Measurements from ENCODE around the gene ACVR2A. TPM values are rescaled to one million over a fixed set of nuclear protein-coding genes. Genes with fewer than 3 reads are reported as not detected.

ACVR2A gene
- total and polyA plus RNA-seq, 9 of the 15 experiments (the other 6 are each of a cell fraction or from before 2014, with no cell fraction given): 1.2 to 3.9 (median 2.4) TPM

DNA sequence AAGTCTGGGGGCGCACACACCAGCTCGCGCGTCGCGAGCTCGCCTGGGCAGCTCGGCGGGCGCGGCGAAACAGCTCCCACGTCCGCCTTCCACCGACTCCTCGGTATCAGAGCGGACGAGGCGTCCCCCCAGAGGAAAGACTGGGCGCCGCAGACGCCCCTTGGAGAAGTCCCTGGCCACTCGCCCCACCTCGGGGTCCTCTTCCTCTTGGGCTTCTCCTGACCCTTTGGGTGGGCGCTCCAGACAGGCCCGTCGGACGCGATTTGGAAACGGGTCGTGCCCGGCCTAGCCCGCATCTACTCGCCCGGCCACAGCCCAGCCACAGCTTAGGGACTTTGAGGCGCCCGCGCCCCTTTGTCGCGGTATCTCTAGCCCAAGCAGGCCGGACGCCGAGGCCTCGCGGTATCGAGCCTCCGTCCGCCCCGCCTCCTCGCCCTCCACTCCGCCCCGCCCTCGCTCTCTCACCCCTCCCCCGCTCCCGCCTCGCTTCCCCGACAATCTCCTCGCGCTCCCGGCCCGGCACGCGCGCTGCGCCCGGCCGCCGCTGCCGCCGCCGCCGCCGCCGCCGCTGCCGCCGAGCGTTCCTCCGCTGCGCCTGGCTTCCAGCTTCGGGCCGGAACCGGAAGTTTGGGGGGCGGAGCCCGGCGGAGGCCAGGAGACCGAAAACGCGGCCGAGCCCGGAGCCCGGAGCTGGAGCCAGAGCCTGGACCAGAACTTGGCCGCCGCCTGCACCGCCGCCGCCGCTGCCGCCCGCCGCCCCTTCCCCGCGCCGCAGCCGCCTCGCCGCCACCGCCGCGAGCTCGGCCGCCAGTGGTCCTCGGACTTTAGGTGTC lies 749 bp upstream of the ACVR2A start (continued):
- TF ChIP-seq UBTF (IDR thresholded peaks at IDR 0.05; ENCODE audit: borderline replicate concordance in 1 of 2, low read depth in 2 of 2, low read length in 2 of 2): peak in 1 of 2 experiments; percentile 23; a peak in 1 of 4 replicates
- TF ChIP-seq AFF4 (CRISPR knock-in tag; IDR thresholded peaks at IDR 0.05): no peak
- no peak for TF ChIP-seq ZNF3 (CRISPR knock-in tag; IDR thresholded peaks at IDR 0.05)
- no peak for TF ChIP-seq ZNF280A (IDR thresholded peaks at IDR 0.05; ENCODE audit: low read depth, partially characterized antibody)
- 0 out of 2 replicates have a peak, but pooled peaks have one; percentile 54 for TF ChIP-seq LCOR (CRISPR knock-in tag; IDR thresholded peaks at IDR 0.05)
- TF ChIP-seq GATAD2B (IDR thresholded peaks at IDR 0.05; ENCODE audit: borderline replicate concordance): peak; percentile 70; the same call in 1 of the 2 replicates
